Fibroblast of lung (primary cell): ENCODE data around the gene GABRD.

Experiments used
- CTCF ChIP-seq, 2 donors: IDR thresholded peaks in 1 of 2; conservative IDR thresholded peaks in 1 of 2; 1 replicate in 1 of 2; 2 replicates in 1 of 2; pipeline ENCODE4 v1.5.1; 2011 to 2012; ENCODE audit warnings: low read length in 2 of 2, control low read depth in 1 of 2, inconsistent platforms in 1 of 2, low read depth in 1 of 2, mild to moderate bottlenecking in 1 of 2
- EZH2 ChIP-seq: IDR thresholded peaks from 2 replicates; pipeline ENCODE4 v1.5.1; 2012; ENCODE audit warnings: low read length, control low read depth, mild to moderate bottlenecking; ENCODE audit errors: missing control alignments

DNA sequence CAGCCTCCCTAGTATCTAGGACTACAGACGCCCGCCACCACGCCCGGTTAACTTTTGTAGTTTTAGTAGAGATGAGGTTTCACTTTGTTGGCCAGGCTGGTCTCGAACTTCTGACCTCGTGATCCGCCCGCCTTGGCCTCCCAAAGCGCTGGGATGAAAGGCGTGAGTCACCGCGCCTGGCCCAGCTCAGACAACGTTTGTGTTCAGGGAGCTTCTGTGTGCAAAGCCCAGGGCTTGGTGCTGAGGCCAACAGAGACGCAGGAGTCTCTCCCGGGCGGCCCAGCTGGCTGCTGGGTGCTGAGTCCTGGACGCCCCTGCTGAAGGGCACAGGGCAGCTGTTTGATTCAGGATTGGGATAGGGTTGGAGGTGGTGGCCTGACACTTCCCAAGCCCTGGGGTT is 34.1 kb downstream of the GABRD start:
- TF ChIP-seq CTCF (conservative IDR thresholded peaks at IDR 0.05 in 1 of 2, IDR thresholded peaks at IDR 0.05 in 1 of 2; ENCODE audit: low read depth in 1 of 2, low read length in 2 of 2) (no peak), EZH2 (no peak)
